ENCODE data around the gene PDLIM3.
"Not testable (repeated sequence)": the region's sequence is repeated elsewhere in the genome, so short reads cannot be mapped to it uniquely, and the experiment has no call there.

Gene PDLIM3

DNA sequence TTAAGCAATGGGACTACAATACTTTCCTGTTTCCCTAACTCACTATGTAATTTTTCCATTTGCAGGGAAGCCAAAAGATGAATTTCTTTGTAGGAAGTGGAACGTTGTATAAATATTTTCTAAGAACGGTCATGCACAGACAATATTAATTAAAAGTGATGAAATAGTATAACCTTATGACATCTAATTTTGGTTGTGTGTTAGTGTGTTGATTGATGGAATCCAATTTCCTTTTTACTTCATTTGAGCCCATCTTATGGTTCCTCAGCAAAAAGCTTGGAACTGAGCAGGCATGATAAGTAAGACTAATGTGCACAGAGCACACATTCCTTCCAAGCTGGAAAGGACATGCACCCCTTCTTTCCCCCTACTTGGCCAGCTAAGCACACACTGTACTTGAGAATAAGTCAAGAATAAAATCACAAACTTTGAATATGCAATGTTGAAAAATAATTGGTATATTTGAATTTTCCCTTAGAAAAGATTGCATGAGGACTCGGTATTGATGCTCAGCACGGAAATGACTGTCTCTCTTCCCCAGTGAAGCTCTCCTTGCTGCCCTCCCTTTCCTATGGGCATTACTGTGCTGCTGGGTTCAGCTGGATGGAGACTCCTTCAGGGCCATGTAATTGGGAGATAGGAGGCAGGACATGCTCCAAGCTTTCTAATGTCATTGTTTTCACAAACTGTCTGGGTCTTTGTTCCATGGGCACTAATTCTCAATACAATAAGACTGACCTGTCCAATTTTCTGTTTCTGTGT lies 19.2 kb upstream of the PDLIM3 start:
- DNase-seq (ENCODE audit: low spot score) = no peak

DNA sequence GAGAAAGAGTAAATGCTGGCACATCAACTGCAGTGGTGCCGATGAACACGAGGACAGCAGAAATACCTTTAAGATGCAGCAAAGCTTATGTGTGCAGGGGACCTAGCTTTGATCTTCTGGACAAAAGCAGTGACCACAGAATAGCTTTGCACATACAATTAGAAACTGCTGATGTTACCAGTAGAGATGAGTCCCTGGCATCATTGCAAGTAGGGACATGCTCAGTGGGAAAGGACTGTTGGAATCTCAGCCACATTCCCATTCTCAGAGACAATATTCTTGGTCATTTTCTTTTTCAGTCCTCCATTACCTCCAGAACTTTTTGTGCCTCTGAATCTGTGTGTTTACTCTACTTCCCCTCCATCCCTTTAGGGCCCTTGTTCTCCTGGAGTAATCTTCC lies 16.9 kb upstream of the PDLIM3 start:
- DNase-seq (ENCODE audit: low spot score) = no peak

DNA sequence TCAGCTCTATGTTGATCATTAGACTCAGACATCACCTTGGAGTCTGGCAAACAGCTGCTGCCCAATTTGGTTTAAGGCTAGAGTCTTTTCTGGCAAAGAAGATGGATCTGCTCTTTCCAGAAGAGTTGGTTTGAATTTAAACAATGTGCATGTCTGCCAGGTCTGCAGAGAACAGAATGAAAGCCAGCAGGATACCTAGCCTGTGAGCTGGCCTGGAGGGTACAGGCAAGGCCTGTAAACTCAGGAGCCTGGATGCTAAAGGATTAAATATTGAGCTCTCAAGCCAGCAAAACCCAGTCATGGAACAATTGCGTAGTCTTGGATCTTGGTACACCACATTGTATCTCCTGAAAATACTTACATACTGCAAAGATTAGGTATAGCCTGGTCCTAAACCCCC lies 15.6 kb upstream of the PDLIM3 start:
- no peak for DNase-seq (ENCODE audit: low spot score)

DNA sequence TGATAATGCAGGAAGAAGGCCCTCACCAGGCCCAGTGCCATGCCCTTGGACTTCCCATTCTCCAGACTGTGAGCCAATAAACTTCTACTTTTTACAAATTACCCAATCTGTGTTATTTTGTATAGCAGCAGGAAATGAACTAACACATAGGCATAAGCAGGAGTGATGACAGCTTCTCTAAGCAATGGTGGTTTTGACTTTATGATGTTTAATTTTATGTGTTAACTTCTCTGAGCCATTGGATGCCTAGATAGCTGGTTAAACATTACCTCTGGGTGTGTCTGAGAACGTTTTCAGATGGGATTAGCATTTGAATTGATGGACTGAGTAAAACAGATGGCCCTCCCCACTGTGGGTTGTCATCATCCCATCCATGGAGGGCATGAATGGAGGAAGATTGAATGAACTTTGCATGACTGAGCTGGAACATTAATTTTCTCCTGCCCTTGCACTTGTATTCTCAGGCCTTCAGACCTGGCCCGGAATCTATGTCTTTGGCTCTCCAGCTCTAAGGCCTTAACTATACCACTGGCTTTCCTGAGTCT lies 13.9 kb upstream of the PDLIM3 start:
- DNase-seq (ENCODE audit: low spot score) = no peak

DNA sequence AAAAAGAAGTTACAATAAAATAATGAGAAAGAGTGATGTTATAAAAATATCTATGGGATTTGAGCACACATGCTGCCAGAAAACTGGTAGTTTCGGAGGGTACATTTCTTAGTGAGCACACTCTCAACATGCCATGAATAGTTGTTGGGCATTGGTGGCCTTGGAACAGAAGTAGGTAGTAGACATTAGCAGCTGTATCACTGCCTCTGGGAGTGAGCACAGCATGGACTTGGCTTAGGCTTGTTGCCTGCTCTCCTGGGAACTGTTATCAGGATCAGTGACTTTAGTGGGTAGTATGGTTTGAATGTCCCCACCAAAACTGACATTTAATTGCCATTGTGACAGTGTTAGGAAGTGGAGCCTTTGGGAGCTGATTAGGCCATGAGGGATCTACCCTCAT lies 13.3 kb upstream of the PDLIM3 start:
- no peak for DNase-seq (ENCODE audit: low spot score)

DNA sequence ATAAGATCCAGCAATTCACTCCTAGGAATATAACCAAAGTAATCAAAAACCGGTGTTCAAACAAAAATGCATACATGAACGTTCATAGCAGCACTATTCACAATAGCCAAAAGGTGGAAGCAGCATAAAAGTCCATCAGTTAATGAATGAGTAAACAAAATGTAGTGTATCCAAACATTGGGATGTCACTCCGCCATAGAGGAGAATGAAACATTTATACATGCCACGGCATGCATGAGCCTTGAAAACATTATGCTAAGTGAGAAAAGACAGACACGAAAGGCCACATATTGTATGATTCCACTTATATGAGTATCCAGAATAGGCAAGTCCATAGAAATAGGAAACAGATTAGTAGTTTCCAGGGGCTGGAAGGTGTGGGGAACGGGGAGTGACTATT lies 11.0 kb upstream of the PDLIM3 start:
- DNase-seq (ENCODE audit: low spot score) = no peak

DNA sequence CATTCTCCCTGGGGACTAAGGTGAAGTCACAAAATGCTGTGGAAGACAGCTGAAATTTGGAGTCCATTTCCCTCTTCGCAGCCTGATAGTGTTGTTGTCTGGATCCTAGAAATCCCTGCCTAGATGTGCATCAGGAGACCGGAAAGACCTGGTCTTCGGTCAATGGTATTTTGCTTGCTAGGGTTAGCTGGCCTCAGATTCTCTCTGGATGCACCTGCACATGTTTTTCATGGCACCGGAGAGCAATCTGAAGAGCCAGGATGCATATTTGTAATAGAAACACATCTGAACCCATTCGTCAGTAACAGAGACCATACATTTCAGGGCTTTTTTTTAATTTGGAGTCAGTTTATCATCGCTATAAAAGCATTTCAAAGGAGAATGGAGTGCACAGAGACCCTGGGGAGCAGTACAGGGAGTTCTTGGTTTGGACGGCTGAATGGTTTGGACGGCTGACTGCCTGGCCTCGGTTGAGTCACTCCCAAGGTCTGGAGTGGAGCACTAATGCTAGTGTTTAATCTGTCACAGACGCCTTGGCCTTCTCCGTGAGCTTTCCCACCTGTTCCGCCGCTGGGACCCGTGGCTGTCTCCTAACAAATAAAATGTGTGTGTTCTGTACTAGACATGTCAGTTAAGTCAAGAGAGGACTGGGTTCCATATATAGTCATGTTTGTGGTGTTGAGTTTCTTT lies 7.5 kb upstream of the PDLIM3 start:
- DNase-seq (ENCODE audit: low spot score) = no peak

DNA sequence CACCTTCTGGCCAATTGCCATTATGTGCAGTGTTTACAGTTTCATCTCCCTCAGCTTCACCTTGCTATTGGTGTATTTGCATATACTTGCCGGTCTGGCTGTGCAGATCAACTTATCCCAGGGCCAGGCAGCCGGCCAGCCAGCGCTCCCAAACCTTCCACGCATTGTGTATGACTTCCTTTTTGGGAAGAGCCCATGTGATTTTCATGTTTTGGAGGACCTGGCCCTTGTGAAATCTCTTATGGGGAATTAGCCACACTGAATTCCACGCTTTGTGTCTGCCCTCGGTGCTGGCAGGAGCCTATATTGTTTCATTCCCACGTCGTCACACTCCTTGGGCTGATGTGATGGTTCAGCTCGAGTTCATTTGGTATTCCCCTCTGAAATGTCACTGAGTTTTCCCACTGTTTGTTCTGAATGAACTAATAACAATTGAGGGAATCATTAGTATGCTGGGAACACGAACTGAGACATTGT lies 6.0 kb upstream of the PDLIM3 start:
- no peak for DNase-seq (ENCODE audit: low spot score)

DNA sequence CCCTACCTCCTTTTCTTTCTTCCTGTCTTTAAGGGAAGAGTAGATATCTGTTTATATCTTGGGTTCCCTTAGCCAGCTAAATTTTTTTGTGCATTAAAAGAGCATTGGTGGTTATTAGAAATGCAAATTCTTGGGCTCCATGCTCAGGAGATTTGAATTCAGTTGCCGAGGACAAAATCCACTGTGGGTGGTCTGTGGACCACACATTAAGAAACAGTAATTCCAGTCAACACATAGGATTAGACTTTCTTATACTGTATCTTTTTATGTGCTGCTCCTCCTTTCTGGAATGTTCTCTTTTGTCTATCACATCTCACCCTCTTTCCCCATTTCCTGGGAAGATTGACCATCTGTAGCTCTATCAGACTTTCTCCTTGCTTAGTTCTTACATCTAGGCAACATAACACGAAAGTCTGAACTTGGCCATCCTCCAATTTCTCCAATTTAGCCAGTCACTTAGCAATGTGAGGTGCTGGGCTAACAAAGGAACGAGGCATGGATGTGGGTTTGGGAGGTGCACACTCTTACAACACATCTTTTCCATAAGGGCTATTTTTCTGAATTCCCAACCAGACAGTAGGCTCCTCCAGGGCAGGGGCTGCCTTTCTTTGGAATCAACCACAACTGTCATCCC lies 5.3 kb upstream of the PDLIM3 start:
- no peak for DNase-seq (ENCODE audit: low spot score)

DNA sequence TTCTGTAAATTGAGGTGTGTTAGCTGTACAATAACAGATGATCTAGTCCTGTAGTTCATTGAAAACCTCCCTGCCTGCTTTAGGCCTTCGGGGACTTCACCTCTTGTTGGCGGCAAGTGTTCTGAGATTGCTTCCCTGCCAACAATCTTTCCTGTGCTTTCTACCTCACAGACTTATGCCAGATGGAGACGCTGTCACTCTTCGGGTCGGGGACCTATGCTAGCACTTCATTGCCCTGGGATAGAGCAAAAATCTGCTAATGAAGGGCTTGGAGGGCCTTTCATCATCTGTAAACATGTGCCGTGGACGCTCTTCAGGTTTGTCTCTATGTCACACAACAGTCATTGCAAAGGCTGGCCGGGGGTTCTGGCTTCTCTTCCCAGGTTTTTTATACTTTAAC lies 4.7 kb upstream of the PDLIM3 start:
- no peak for DNase-seq (ENCODE audit: low spot score)

DNA sequence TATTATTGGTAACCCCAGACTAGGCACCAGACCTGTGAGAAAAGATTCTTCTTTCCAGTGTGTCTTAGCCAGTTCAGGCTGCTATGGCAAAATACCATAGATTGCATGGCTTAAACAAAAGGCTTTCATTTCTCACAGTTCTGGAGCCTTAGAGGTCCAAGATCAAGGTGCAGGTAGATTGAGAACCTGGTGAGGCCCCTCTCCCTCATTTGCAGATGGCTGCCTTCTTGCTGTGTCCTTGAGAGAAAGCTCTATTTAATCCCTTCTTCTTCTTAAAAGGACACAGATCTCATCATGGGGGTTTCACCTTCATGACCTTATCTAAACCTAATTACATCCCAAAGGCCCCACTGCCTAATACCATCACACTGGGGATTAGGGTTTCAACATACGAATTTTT lies 3.5 kb upstream of the PDLIM3 start:
- no peak for DNase-seq (ENCODE audit: low spot score)

DNA sequence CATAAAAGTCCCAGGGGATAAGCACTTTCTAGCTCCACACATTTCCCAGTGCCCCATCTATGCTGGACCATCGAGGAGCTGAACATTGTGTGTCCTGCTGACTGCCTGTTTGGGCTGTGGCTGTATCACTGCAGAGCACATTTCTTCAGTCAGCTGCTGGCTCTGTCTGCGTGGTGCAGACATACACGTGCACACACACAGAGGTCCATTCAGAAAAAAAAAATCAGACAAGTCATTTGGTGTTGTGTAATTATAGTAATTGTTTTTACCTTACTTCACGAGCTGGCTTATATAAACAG lies 1.1 kb upstream of the PDLIM3 start:
- DNase-seq (ENCODE audit: low spot score) = no peak

DNA sequence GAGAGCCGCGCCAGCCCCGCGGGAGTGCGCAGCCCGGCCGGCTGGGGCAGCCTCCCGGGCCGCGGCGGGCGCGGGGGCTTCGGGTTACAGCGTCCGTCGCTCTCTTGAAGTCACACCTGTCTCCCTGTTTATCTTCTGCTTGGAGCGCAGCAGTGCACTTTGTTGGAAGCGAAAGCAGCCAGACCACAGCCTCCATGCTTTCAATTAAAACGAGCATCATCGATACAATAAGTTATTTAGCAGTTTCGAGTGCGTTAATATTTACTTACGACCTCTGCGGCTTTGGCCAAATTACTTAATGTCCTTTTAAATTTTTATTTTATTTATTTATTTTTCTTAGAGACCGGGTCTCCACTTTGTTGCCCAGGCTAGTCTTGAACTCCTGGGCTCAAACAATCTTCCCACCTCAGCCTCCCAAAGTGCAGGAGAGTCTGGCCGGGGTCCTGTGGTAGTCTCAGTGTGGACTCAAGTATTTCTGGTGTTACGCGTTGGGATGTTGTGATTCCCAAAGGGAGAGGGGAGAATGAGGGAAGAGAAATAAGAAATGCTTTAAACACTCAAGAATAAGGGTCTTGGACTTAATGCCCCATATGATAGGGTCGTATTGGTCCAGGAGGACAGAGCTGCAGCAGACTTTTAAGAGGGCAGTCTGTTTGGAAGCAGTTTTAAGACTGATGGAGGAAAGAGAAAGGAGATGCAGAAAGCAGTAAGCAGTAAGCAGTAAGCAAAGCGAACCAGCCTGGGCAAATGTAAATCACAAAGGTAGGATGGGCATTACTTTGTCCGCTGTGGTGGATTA lies 504 bp upstream of the PDLIM3 start:
- no peak for DNase-seq (ENCODE audit: low spot score)

DNA sequence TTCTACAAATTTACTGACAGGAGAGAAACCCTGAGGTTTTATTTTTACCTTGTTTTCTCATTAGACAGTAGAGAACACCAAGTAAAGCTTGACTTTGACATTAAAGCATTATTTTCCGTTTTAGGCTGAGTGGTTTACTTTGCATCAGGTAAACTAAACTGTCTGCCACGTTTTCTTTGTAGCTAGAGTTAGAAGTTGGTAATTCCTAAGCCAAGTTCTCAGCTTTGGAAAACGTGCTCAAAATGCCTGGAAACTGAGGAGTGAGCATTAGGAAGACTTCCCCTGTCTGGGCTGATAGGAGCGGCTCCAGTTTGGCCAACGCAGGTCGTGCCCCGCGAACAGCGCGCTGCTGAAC lies 819 bp downstream of the PDLIM3 start:
- no peak for DNase-seq (ENCODE audit: low spot score)

DNA sequence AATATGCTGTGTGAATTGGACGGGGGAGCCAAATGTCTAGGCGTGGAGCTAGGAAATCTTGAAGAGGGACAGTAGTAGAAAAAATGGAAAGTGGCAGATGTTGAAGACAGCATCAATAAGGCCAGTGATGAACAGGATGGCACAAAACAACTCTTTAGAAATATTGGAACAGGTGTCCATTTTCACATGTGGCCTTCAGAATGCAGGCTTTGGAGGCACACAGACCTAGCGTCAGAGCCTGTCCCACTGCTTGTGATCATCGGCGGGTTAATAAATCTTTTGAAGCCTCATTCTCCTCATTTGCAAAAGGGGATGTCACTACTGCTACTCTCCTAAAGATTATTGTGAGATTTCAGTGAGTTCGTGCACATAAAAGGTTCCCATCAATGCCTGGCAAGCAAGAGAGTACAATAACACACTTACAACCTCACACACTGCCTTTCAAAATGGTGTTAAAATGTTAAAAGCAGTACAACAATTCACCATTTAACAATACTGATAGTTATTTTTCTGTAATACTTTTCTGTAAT lies 2.4 kb downstream of the PDLIM3 start:
- DNase-seq (ENCODE audit: low spot score) = no peak

DNA sequence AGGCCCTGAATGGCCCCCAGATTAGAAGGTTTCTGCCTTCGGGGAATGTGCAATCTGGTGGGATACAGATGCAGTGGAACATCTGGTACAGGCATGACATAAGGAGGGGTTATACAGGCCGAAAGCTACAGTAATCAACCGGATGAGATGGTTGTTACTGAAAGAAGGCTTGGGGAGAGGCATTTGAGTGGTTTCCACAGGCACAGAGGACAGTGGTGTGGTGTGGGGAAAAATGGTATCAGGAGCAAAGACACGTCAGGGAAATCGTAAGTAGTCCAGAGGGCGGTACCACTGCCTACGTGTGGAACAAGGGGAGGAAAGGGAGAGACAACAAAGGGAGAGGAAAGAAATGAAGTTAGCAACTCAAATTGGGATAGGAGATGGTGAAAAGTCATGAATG lies 3.0 kb downstream of the PDLIM3 start:
- no peak for DNase-seq (ENCODE audit: low spot score)

DNA sequence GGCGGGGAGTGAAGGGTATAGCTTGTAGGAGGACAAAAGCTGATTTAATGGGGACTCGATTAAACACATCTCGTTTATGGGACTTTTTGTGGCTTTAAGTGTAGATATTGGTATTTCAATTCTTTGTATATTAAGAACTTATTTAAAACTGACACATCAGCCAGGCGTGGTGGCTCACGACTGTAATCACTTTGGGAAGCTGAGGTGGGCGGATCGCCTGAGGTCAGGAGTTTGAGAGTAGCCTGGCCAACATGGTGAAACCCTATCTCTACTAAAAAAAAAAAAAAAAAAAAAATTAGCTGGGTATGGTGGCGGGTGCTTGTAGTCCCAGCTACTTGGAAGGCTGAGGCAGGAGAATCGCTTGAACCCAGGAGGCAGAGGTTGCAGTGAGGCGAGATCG lies 3.7 kb downstream of the PDLIM3 start:
- not testable (repeated sequence) for DNase-seq (ENCODE audit: low spot score)

DNA sequence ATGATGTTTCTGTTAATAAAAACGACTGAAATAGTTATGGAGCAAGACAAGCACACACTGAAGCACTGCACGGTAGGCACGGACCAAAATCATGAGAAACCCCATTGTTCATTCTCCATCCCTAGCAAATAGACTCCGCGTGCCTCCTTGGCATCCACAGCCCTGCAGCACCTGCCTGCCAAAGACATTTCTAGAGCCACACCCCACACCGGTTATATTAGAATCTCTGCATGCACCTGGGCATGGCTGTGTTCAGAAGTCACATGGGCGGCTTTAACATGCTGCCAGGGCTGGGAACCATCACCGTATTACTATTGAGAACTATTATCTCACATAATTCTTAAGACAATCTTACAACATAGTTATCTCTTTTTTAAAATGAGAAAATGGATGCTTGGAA lies 5.9 kb downstream of the PDLIM3 start:
- no peak for DNase-seq (ENCODE audit: low spot score)

DNA sequence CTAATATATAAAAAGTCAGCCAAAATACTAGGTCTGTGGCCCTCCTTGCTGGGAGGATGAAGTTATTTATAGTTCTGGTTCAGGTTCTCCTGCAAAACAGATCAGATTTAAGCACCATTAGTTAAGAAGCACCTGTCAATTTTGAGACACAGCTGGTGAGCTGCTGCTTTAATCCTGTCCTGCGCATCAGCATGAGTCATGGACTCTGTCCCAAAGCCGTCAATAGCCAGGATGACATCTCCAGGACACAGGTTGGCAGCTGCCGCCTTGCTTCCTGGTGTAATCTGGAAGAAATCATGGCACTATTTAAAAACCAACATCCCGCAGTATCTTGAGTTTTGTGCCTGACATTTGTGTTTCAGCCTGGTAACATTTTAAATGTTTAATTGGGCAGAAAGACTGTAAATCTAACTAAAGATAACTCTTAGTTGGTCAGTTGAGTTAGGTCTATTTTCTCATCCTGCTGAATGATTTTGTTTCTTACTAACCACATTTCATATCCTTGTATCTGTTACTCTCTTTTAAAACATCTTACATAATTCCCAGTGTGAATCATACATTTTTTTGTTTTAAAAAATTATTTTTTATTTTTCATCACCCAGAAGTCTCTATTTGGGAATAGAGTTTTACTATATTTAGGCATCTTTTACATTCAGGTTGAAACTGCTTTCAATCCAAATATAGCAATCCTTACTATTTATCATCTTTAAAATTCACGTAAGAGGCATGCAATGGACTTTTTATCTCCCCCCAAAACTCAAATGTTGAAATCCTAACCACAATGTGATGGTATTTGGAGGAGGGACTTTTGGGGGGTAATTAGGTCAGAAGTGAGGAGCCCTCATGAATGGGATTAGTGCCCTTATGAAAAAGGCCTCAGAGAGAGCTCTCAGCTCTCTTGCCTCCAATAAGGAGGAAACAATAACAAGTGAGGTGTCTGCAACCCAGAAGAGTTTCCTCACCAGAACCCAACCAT lies 10.1 kb downstream of the PDLIM3 start:
- no peak for DNase-seq (ENCODE audit: low spot score)

DNA sequence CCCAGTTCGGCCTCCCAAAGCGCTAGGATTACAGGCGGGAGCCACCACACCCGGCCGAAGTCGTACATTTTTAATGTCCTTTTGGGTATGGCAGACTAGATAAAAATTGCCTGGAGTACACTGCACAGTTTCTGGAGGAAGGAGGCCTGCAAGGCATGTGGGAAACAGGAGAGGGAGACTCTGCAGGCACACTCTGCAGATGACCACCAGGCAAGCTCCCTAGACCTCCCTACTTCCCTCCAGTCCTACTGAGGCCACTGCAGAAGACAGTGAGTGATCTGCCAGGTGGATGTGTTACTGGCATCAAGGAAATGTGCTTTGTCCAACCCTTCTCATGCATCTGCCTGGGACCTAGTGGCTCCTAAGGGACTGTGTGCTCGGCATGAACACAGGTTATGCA lies 11.4 kb downstream of the PDLIM3 start:
- no peak for DNase-seq (ENCODE audit: low spot score)

DNA sequence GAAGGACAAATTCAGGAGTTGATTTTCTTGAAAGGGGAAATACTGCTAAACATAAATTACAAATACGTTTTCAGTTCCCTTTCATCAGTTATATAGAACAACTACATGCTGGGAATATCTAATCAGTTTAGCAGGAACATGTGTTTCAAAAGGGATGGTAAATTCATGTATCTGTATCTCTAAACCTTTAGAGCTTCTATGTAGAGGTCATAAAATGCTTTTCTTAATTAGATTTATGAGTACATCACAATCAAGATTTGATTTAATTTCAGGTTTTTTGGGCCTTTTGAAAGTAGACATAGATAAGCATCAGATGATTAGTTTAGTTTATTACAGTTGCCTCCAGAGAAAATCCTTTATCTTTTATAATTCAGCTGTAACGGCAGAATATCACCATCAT lies 12.9 kb downstream of the PDLIM3 start:
- no peak for DNase-seq (ENCODE audit: low spot score)

All from CD4-positive, alpha-beta T cell treated with Interleukin-15 for 4 hours (primary cell).